ENCODE measurements around the gene ZC3H18. TPM values are rescaled to one million over a fixed set of nuclear protein-coding genes. Genes with fewer than 3 reads are reported as not detected.

ZC3H18 gene
- polyA plus RNA-seq, 3 donors, result 5.5 to 36.4 (median 6.8) TPM

DNA sequence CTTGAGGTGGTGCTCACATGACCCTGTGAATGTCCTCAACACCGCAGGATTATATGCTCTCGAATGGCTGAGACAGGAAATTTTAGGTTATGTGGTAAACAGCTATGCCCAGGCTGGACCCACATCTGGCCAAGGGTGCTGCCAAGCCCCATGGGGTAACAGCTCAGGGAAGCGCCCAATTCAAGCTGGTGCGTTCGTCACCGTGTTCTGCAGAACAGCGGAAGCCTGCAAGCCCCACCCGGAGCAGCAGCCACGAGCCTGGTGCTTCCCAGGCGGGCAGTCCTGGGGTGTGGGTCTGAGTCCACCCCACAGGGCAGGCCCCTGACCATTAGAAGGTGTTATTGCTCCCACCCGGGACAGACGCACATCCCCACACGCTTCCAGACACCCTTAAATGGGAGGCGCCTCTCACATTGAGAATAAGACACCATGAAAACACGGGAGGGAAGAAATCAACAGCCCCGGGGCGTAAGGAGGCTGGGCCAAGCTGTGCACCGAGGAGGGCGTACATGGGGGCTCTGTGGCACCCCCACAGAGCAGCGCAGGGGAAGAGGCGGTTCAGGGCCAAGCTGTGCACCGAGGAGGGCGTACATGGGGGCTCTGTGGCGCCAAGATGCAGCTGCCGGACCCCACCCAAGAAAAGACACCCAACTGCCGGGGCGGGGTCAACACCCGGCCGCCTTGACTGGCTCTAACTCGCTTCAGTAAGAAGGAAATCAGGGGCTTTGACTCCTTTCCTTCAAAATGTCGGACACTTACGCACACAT lies 83.6 kb downstream of the ZC3H18 start:
- peaks cover 21 to 29% of the 10 kb centered on the region in 2 donors for H3K4me1 ChIP-seq (ENCODE audit: control insufficient read depth in 1 of 2, insufficient read depth in 2 of 2, low read length in 2 of 2)
- Mint-ChIP-seq H3K4me1 (peaks cover 19% of the 10 kb centered on the region), H3K9me3 (no peaks in the 10 kb centered on the region), H3K27me3 (ENCODE audit: low read depth in 3 of 3) (peaks cover 0 to 3% (median 2%) of the 10 kb centered on the region in 3 donors), H3K27ac (peak overlapping the region in 3 of 7 donors; percentile 14 to 50 (median 19)), H3K4me3 (no peak overlapping the region), H3K36me3 (peaks cover 23 to 51% of the 10 kb centered on the region in 2 donors)
- H3K27me3 ChIP-seq (ENCODE audit: control insufficient read depth in 2 of 2, insufficient read depth in 2 of 2, low read length in 2 of 2), result no peaks in the 10 kb centered on the region
- peaks cover 13 to 19% of the 10 kb centered on the region in 2 donors for H3K36me3 ChIP-seq (replicated peaks in 1 of 2; ENCODE audit: control insufficient read depth in 1 of 2, insufficient read depth in 2 of 2, low read length in 2 of 2)
- no peak overlapping the region for H3K4me2 ChIP-seq (replicated peaks; ENCODE audit: extremely low read depth, low read length, poor library complexity, severe bottlenecking)
- H3K27ac ChIP-seq (ENCODE audit: low read depth in 1 of 2, low read length in 2 of 2), result no peak overlapping the region
- H4K20me1 ChIP-seq (ENCODE audit: insufficient read depth, low read length), result peaks cover 20% of the 10 kb centered on the region
- no peaks in the 10 kb centered on the region for H3K9me3 ChIP-seq (replicated peaks in 1 of 2; ENCODE audit: control insufficient read depth in 1 of 2, insufficient read depth in 1 of 2, low read length in 2 of 2)
- intact Hi-C loops (cut with micrococcal nuclease), result loop anchor here in 1 of 2 donors (5.0 kb wide), 1 partner anchor 34 kb away; the partner anchor contains the start of gene SNAI3
- 87% methylated on average over 28 of the region's 32 CpGs for WGBS (ENCODE audit: insufficient coverage)
- TF ChIP-seq, protein P1, sequence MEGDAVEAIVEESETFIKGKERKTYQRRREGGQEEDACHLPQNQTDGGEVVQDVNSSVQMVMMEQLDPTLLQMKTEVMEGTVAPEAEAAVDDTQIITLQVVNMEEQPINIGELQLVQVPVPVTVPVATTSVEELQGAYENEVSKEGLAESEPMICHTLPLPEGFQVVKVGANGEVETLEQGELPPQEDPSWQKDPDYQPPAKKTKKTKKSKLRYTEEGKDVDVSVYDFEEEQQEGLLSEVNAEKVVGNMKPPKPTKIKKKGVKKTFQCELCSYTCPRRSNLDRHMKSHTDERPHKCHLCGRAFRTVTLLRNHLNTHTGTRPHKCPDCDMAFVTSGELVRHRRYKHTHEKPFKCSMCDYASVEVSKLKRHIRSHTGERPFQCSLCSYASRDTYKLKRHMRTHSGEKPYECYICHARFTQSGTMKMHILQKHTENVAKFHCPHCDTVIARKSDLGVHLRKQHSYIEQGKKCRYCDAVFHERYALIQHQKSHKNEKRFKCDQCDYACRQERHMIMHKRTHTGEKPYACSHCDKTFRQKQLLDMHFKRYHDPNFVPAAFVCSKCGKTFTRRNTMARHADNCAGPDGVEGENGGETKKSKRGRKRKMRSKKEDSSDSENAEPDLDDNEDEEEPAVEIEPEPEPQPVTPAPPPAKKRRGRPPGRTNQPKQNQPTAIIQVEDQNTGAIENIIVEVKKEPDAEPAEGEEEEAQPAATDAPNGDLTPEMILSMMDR (IDR thresholded peaks at IDR 0.05), result no peak
- H3K79me2 ChIP-seq (ENCODE audit: insufficient read depth, low read length), result peaks cover 21% of the 10 kb centered on the region
- H3K9ac ChIP-seq (ENCODE audit: insufficient read depth, low read length, poor library complexity, severe bottlenecking), result no peak overlapping the region
- H2AFZ ChIP-seq (ENCODE audit: insufficient read depth, low read depth, low read length, poor library complexity, severe bottlenecking), result no peak overlapping the region
- H3K4me3 ChIP-seq (replicated peaks in 1 of 3; ENCODE audit: low read depth in 2 of 3, low read length in 3 of 3), result no peak overlapping the region
- DNase-seq, result no peak

DNA sequence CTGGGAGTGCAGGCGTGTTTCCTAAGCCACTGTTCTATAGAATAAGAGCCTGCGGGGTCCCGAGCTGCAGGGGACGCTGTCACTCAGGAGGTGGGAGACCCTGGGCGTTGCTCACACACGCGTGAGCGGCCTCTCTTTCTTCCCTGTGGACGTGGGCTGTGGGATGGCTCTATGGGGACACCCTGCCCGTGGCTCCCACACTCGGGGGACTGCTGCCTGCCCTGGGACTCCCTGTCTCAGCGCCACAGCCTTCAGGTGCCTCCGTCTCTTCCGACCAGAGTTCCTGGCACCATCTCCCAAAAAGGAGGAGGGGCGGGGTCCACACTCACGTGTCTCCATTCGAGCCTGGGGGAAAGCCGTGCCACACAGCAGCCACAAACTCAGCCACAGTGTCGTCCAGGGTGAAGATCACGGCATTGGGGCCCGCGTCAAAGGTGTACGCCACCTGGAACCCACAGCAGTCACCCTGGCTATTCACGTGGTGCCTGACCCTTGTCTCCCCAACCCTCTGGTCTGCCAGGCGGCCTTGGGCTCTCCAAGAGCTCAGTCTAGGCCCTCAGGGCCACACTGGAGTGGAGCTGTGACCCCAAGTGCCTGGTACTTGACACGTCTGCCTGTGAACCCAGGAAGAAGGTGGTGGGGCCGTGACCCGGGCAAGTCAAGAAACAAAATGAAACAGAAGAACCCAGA lies 84.3 kb downstream of the ZC3H18 start:
- no peaks in the 10 kb centered on the region for H3K9me3 ChIP-seq (replicated peaks in 1 of 2; ENCODE audit: control insufficient read depth in 1 of 2, insufficient read depth in 1 of 2, low read length in 2 of 2)
- peaks cover 12% of the 10 kb centered on the region for H3K4me1 Mint-ChIP-seq
- peak overlapping the region in 2 of 7 donors; percentile 30 to 54 for H3K27ac Mint-ChIP-seq
- no peak overlapping the region for H3K4me3 Mint-ChIP-seq
- H3K27me3 Mint-ChIP-seq (ENCODE audit: low read depth in 3 of 3), result peaks cover 0 to 5% (median 2%) of the 10 kb centered on the region in 3 donors
- peaks cover 22 to 49% of the 10 kb centered on the region in 2 donors for H3K36me3 Mint-ChIP-seq
- WGBS (ENCODE audit: insufficient coverage), result 97% methylated on average over 24 of the region's 28 CpGs
- H3K4me1 ChIP-seq (ENCODE audit: control insufficient read depth in 1 of 2, insufficient read depth in 2 of 2, low read length in 2 of 2), result peaks cover 14 to 22% of the 10 kb centered on the region in 2 donors
- no peak for DNase-seq
- H4K20me1 ChIP-seq (ENCODE audit: insufficient read depth, low read length), result peaks cover 13% of the 10 kb centered on the region
- H3K27me3 ChIP-seq (ENCODE audit: control insufficient read depth in 2 of 2, insufficient read depth in 2 of 2, low read length in 2 of 2), result no peaks in the 10 kb centered on the region
- no peak overlapping the region for H3K27ac ChIP-seq (ENCODE audit: low read depth in 1 of 2, low read length in 2 of 2)
- TF ChIP-seq, protein P1 (IDR thresholded peaks at IDR 0.05), result no peak
- no peak overlapping the region for H3K9ac ChIP-seq (ENCODE audit: insufficient read depth, low read length, poor library complexity, severe bottlenecking)
- no peak overlapping the region for H2AFZ ChIP-seq (ENCODE audit: insufficient read depth, low read depth, low read length, poor library complexity, severe bottlenecking)
- H3K4me2 ChIP-seq (replicated peaks; ENCODE audit: extremely low read depth, low read length, poor library complexity, severe bottlenecking), result no peak overlapping the region
- H3K4me3 ChIP-seq (replicated peaks in 1 of 3; ENCODE audit: low read depth in 2 of 3, low read length in 3 of 3), result no peak overlapping the region
- H3K36me3 ChIP-seq (replicated peaks in 1 of 2; ENCODE audit: control insufficient read depth in 1 of 2, insufficient read depth in 2 of 2, low read length in 2 of 2), result peaks cover 10 to 15% of the 10 kb centered on the region in 2 donors
- peaks cover 13% of the 10 kb centered on the region for H3K79me2 ChIP-seq (ENCODE audit: insufficient read depth, low read length)
- intact Hi-C loops (cut with micrococcal nuclease), result loop anchor here in 1 of 2 donors (5.0 kb wide), 1 partner anchor 33 kb away; the partner anchor contains the start of gene SNAI3
- no peaks in the 10 kb centered on the region for H3K9me3 Mint-ChIP-seq

All from CD14-positive monocyte (primary cell).